Neuronal stem cell (in vitro differentiated cells): ENCODE data around the gene ACAP2.

Experiments
- DNase-seq: peaks from one replicate; pipeline ENCODE4 v3.0.0-alpha.2; 2013; ENCODE audit warnings: low spot score
- H2AFZ ChIP-seq: one replicate; pipeline ENCODE4 v1.6.1; 2013; ENCODE audit warnings: mild to moderate bottlenecking, low read length, inconsistent platforms
- H2AK5ac ChIP-seq: 2 replicates; pipeline ENCODE4 v1.6.1; 2013; ENCODE audit warnings: low read depth, mild to moderate bottlenecking, inconsistent platforms, low read length, moderate library complexity, mixed read lengths
- H2BK120ac ChIP-seq: 2 replicates; pipeline ENCODE4 v1.6.1; 2013; ENCODE audit warnings: low read depth, mild to moderate bottlenecking, inconsistent platforms, low read length, moderate library complexity, mixed read lengths
- H2BK12ac ChIP-seq: one replicate; pipeline ENCODE4 v1.6.1; 2013; ENCODE audit warnings: low read length, inconsistent platforms
- H2BK15ac ChIP-seq: 2 replicates; pipeline ENCODE4 v1.6.1; 2013; ENCODE audit warnings: mild to moderate bottlenecking, low read length, inconsistent platforms, mixed read lengths
- H2BK5ac ChIP-seq: one replicate; pipeline ENCODE4 v1.6.1; 2013; ENCODE audit warnings: inconsistent platforms, mild to moderate bottlenecking, low read length, moderate library complexity
- H3K14ac ChIP-seq: one replicate; pipeline ENCODE4 v1.6.1; 2013; ENCODE audit warnings: low read length, inconsistent platforms
- H3K18ac ChIP-seq: 2 replicates; pipeline ENCODE4 v1.6.1; 2013; ENCODE audit warnings: low read length, inconsistent platforms
- H3K23ac ChIP-seq: 2 replicates; pipeline ENCODE4 v1.6.1; 2013; ENCODE audit warnings: low read depth, mild to moderate bottlenecking, mixed read lengths, low read length, inconsistent platforms; ENCODE audit not compliant: poor library complexity
- H3K27ac ChIP-seq: replicated peaks from 3 replicates; pipeline ENCODE4 v1.5.1; 2013; ENCODE audit warnings: low read length, inconsistent platforms
- H3K27me3 ChIP-seq, 3 experiments: 2 replicates each; pipeline ENCODE4 v1.6.1; 2013; ENCODE audit warnings: low read length in 3 of 3, mild to moderate bottlenecking in 2 of 3, inconsistent platforms in 1 of 3, low read depth in 1 of 3, mixed read lengths in 1 of 3, moderate library complexity in 1 of 3; ENCODE audit not compliant: control insufficient read depth in 3 of 3, insufficient read depth in 3 of 3
- H3K36me3 ChIP-seq, 2 donors: replicated peaks in 1 of 2; 2 replicates each; pipeline ENCODE4 v1.6.1; 2013; ENCODE audit warnings: low read length in 2 of 2; ENCODE audit not compliant: control insufficient read depth in 2 of 2, insufficient read depth in 2 of 2
- H3K4ac ChIP-seq: 2 replicates; pipeline ENCODE4 v1.6.1; 2013; ENCODE audit warnings: inconsistent platforms, mild to moderate bottlenecking, low read length, moderate library complexity
- H3K4me1 ChIP-seq, 2 donors: 1 replicate in 1 of 2; 2 replicates in 1 of 2; pipeline ENCODE4 v1.6.1; 2013; ENCODE audit warnings: low read length in 2 of 2, low read depth in 1 of 2; ENCODE audit not compliant: control insufficient read depth in 2 of 2, insufficient read depth in 1 of 2
- H3K4me2 ChIP-seq: one replicate; pipeline ENCODE4 v1.6.1; 2013; ENCODE audit warnings: mild to moderate bottlenecking, low read length, inconsistent platforms; ENCODE audit not compliant: insufficient read depth, poor library complexity, severe bottlenecking
- H3K4me3 ChIP-seq, 2 donors: 2 replicates each; pipeline ENCODE4 v1.5.1; 2013; ENCODE audit warnings: low read length in 2 of 2, mild to moderate bottlenecking in 2 of 2, inconsistent platforms in 1 of 2, moderate library complexity in 1 of 2
- H3K79me1 ChIP-seq: one replicate; pipeline ENCODE4 v1.6.1; 2013; ENCODE audit warnings: low read depth, mild to moderate bottlenecking, inconsistent platforms, low read length, moderate library complexity
- H3K9ac ChIP-seq: one replicate; pipeline ENCODE4 v1.6.1; 2013; ENCODE audit warnings: mild to moderate bottlenecking, low read depth, low read length, inconsistent platforms; ENCODE audit not compliant: poor library complexity
- H3K9me3 ChIP-seq, 2 donors: replicated peaks in 1 of 2; 2 replicates each; pipeline versions ENCODE3 to v1.6.1; 2013; ENCODE audit warnings: low read length in 2 of 2, mild to moderate bottlenecking in 2 of 2, inconsistent platforms in 1 of 2, low read depth in 1 of 2, mixed read lengths in 1 of 2, moderate library complexity in 1 of 2; ENCODE audit not compliant: control insufficient read depth in 2 of 2, insufficient read depth in 1 of 2
- H4K8ac ChIP-seq: one replicate; pipeline ENCODE4 v1.6.1; 2013; ENCODE audit warnings: low read depth, mild to moderate bottlenecking, inconsistent platforms, low read length, moderate library complexity
- H4K91ac ChIP-seq: one replicate; pipeline ENCODE4 v1.6.1; 2013; ENCODE audit warnings: low read length, low read depth, mild to moderate bottlenecking, inconsistent platforms; ENCODE audit not compliant: poor library complexity
- WGBS, 2 donors: extraction: QIAGEN DNeasy Blood & Tissue Kit; methylation state at CpG; one replicate each; pipeline ENCODE4 v1.1.7; 2013; ENCODE audit warnings: missing lambda C conversion rate in 2 of 2, mixed read lengths in 1 of 2; ENCODE audit not compliant: insufficient read length in 2 of 2, insufficient replicate concordance in 1 of 2; ENCODE audit errors: extremely low coverage in 2 of 2; 5-methylcytosine and 5-hydroxymethylcytosine counted together

The ACAP2 gene

DNA sequence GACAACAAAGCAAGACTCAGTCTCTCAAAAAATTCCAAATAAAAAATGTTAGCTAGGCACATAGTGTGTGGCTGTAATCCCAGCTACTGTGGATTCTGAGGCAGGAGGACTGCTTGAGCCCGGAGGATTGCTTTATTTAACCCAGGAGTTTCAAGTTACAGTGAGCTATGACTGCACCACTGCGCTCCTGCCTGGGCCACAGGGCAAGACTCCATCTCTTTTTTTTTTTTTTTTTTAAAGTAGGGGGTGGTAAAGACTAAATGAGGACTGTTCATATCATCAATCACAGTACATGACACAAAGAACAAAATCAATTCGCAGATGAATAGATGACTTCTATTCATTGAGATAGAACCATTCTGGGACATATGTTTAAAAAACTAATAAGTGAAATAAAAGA, 48.1 kb downstream of the ACAP2 start:
- no peak overlapping the region for H2BK120ac ChIP-seq
- no peaks in the 10 kb centered on the region for H3K27me3 ChIP-seq
- WGBS, 2 donors = no CpG with 5 or more reads among the region's 3 CpGs
- no peak overlapping the region for H3K14ac ChIP-seq
- no peak overlapping the region for H2AK5ac ChIP-seq
- no peak overlapping the region for H4K91ac ChIP-seq
- no peak overlapping the region for H3K4me2 ChIP-seq
- no peak overlapping the region for H3K18ac ChIP-seq
- H3K36me3 ChIP-seq = peaks cover 0 to 5% of the 10 kb centered on the region in 2 donors
- H2AFZ ChIP-seq = no peak overlapping the region
- H3K23ac ChIP-seq = no peak overlapping the region
- peaks cover 5% of the 10 kb centered on the region for H3K79me1 ChIP-seq
- no peak overlapping the region for H4K8ac ChIP-seq
- H2BK5ac ChIP-seq = no peak overlapping the region
- H3K27ac ChIP-seq = no peak overlapping the region
- peaks cover 0 to 2% of the 10 kb centered on the region in 2 donors for H3K4me1 ChIP-seq
- no peak overlapping the region for H3K4me3 ChIP-seq
- no peak overlapping the region for H2BK15ac ChIP-seq
- H3K9me3 ChIP-seq = no peaks in the 10 kb centered on the region
- H2BK12ac ChIP-seq = no peak overlapping the region
- no peak overlapping the region for H3K4ac ChIP-seq
- H3K9ac ChIP-seq = no peak overlapping the region
- no peak for DNase-seq

DNA sequence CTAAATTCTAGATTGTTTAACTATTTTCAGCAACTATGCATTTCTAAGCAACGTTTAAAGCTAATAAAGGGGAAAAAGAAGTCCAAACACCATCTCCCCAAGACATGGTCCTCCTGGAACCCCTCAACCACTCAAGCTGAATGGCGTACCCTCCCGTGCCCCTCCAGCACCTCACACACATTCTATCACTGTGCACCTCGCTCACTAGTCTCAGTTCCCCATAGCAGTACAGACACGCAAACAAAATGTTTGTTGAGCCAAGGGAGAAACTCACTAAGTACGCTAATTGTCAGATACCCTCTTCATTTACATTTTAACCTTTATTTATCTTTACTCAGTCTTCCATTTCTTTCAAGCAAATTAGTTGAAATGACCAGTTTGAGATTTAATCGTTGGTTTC, 48.8 kb downstream of the ACAP2 start:
- H3K14ac ChIP-seq = no peak overlapping the region
- no peak overlapping the region for H3K23ac ChIP-seq
- no peak overlapping the region for H2BK5ac ChIP-seq
- no peak overlapping the region for H2BK120ac ChIP-seq
- H3K4me3 ChIP-seq = no peak overlapping the region
- no peaks in the 10 kb centered on the region for H3K9me3 ChIP-seq
- no peak overlapping the region for H3K18ac ChIP-seq
- peaks cover 5% of the 10 kb centered on the region for H3K79me1 ChIP-seq
- no peak overlapping the region for H2AFZ ChIP-seq
- DNase-seq = no peak
- no peak overlapping the region for H2BK12ac ChIP-seq
- H3K36me3 ChIP-seq = peaks cover 0 to 5% of the 10 kb centered on the region in 2 donors
- H2BK15ac ChIP-seq = no peak overlapping the region
- no peak overlapping the region for H3K27ac ChIP-seq
- no peak overlapping the region for H3K9ac ChIP-seq
- no peak overlapping the region for H2AK5ac ChIP-seq
- peaks cover 0 to 2% of the 10 kb centered on the region in 2 donors for H3K4me1 ChIP-seq
- H3K27me3 ChIP-seq = no peaks in the 10 kb centered on the region
- 100% methylated on average over 1 of the region's 7 CpGs; no CpG with 5 or more reads in 1 of the 2 donors for WGBS, 2 donors
- no peak overlapping the region for H4K91ac ChIP-seq
- H4K8ac ChIP-seq = no peak overlapping the region
- H3K4ac ChIP-seq = no peak overlapping the region
- no peak overlapping the region for H3K4me2 ChIP-seq

GRCh38 chr3:195388380-195388779, 54.4 kb downstream of the ACAP2 start:
- H3K27me3 ChIP-seq = no peaks in the 10 kb centered on the region
- H3K23ac ChIP-seq = no peak overlapping the region
- H2BK120ac ChIP-seq = no peak overlapping the region
- H3K4me1 ChIP-seq = peaks cover 4 to 5% of the 10 kb centered on the region in 2 donors
- H3K4me3 ChIP-seq = no peak overlapping the region
- no peak overlapping the region for H2AK5ac ChIP-seq
- no peaks in the 10 kb centered on the region for H3K9me3 ChIP-seq
- H2BK12ac ChIP-seq = no peak overlapping the region
- H3K36me3 ChIP-seq = peaks cover 0 to 5% of the 10 kb centered on the region in 2 donors
- H3K79me1 ChIP-seq = peaks cover 1% of the 10 kb centered on the region
- no peak overlapping the region for H3K9ac ChIP-seq
- no peak overlapping the region for H3K18ac ChIP-seq
- H3K14ac ChIP-seq = no peak overlapping the region
- no CpG with 5 or more reads among the region's 2 CpGs for WGBS, 2 donors
- no peak overlapping the region for H4K91ac ChIP-seq
- H3K4ac ChIP-seq = no peak overlapping the region
- H3K4me2 ChIP-seq = no peak overlapping the region
- no peak overlapping the region for H3K27ac ChIP-seq
- no peak overlapping the region for H2BK5ac ChIP-seq
- H2BK15ac ChIP-seq = no peak overlapping the region
- H4K8ac ChIP-seq = no peak overlapping the region
- DNase-seq = no peak
- no peak overlapping the region for H2AFZ ChIP-seq

DNA sequence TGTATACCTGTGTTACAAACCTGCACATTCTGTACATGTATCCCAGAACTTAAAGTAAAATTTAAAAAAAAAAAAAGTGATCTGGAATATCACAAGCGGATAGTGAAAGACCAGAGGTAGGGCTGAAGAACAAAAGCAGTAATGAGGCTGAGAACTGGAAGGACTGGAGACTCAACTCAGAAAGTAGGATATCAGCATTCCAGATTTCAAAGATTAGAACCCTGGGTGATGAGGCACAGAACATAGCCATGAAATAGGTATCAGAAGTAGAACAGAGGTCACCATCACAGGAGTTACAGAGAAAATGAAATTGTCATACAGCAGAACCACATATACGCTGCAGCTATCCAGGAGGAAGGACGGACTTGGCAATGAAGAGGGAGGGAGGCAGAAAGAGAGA, 56.1 kb downstream of the ACAP2 start:
- Histone ChIP-seq H2BK5ac (no peak overlapping the region), H3K4me3 (no peak overlapping the region), H3K9me3 (no peaks in the 10 kb centered on the region), H2AFZ (no peak overlapping the region), H3K4me2 (no peak overlapping the region), H3K4ac (no peak overlapping the region), H2BK12ac (no peak overlapping the region), H2AK5ac (no peak overlapping the region), H3K27me3 (no peaks in the 10 kb centered on the region), H2BK120ac (no peak overlapping the region), H3K14ac (no peak overlapping the region), H3K27ac (no peak overlapping the region), H4K91ac (no peak overlapping the region), H3K9ac (no peak overlapping the region), H4K8ac (no peak overlapping the region), H3K23ac (no peak overlapping the region), H3K79me1 (no peaks in the 10 kb centered on the region), H3K18ac (no peak overlapping the region), H3K4me1 (peaks cover 4 to 5% of the 10 kb centered on the region in 2 donors), H3K36me3 (peaks cover 0 to 5% of the 10 kb centered on the region in 2 donors), H2BK15ac (no peak overlapping the region)
- no peak for DNase-seq
- WGBS, 2 donors = no CpG with 5 or more reads among the region's 3 CpGs
